Endodermal cell (in vitro differentiated cells): ENCODE measurements around the gene MRAP2. TPM values are rescaled to one million over a fixed set of nuclear protein-coding genes. Genes with fewer than 3 reads are reported as not detected.
"Not testable (repeated sequence)": the region's sequence is repeated elsewhere in the genome, so short reads cannot be mapped to it uniquely, and the experiment has no call there.

ENCODE experiments used
- DNase-seq: peaks from one replicate; pipeline ENCODE4 v3.0.0-alpha.2; 2017
- H3K27ac ChIP-seq: 2 replicates; pipeline ENCODE4 v1.5.1; 2013; ENCODE audit warnings: mild to moderate bottlenecking, low read depth, low read length, moderate library complexity
- H3K27me3 ChIP-seq: 2 replicates; pipeline ENCODE4 v1.6.1; 2013; ENCODE audit warnings: mild to moderate bottlenecking, low read length, moderate library complexity; ENCODE audit not compliant: insufficient read depth, control insufficient read depth, poor library complexity, severe bottlenecking
- H3K36me3 ChIP-seq: 2 replicates; pipeline ENCODE4 v1.7.0; 2013; ENCODE audit warnings: mild to moderate bottlenecking, low read length, moderate library complexity; ENCODE audit not compliant: control insufficient read depth, insufficient read depth
- H3K4me1 ChIP-seq: one replicate; pipeline ENCODE4 v1.7.0; 2013; ENCODE audit warnings: low read length; ENCODE audit not compliant: control insufficient read depth, insufficient read depth
- H3K4me3 ChIP-seq: 2 replicates; pipeline ENCODE4 v1.5.1; 2013; ENCODE audit warnings: mild to moderate bottlenecking, low read length, moderate library complexity
- H3K9ac ChIP-seq: 2 replicates; pipeline ENCODE4 v1.6.1; 2013; ENCODE audit warnings: mild to moderate bottlenecking, low read length, moderate library complexity; ENCODE audit not compliant: poor library complexity, severe bottlenecking; ENCODE audit errors: extremely low read depth
- H3K9me3 ChIP-seq: 2 replicates; pipeline ENCODE4 v1.6.1; 2013; ENCODE audit warnings: mild to moderate bottlenecking, low read length, moderate library complexity; ENCODE audit not compliant: control insufficient read depth
- H3K27ac Mint-ChIP-seq: 2 replicates; pipeline ENCODE4 v1.8.0; 2020; ENCODE audit warnings: mixed read lengths
- H3K27me3 Mint-ChIP-seq: 2 replicates; pipeline ENCODE4 v1.8.0; 2021; ENCODE audit warnings: mild to moderate bottlenecking, mixed read lengths; ENCODE audit not compliant: insufficient read depth
- H3K36me3 Mint-ChIP-seq: 2 replicates; pipeline ENCODE4 v1.8.0; 2020; ENCODE audit warnings: low read depth, mixed read lengths
- H3K4me1 Mint-ChIP-seq: 2 replicates; pipeline ENCODE4 v1.8.0; 2020; ENCODE audit warnings: mixed read lengths
- H3K4me3 Mint-ChIP-seq: 2 replicates; pipeline ENCODE4 v1.8.0; 2020; ENCODE audit warnings: mild to moderate bottlenecking, moderate library complexity, mixed read lengths
- H3K9me3 Mint-ChIP-seq: 2 replicates; pipeline ENCODE4 v1.8.0; 2020; ENCODE audit warnings: mild to moderate bottlenecking, mixed read lengths
- CTCF ChIP-seq: fragments of 200-600 bp; sonication (generic); conservative IDR thresholded peaks from 2 replicates; pipeline ENCODE4 v1.5.0; 2021; ENCODE audit warnings: antibody characterized with exemption, mild to moderate bottlenecking
- WGBS, 2 experiments: methylation state at CpG; one replicate each; pipeline versions ENCODE4 v1.1.5 to v1.1.7; 2013; ENCODE audit warnings: missing lambda C conversion rate in 2 of 2, mixed read lengths in 1 of 2; ENCODE audit not compliant: insufficient coverage in 1 of 2, insufficient read length in 1 of 2; 5-methylcytosine and 5-hydroxymethylcytosine counted together
- total RNA-seq, 2 donors: library from RNA; stranded (reverse); fragmentation: NEBNext Ultra II Directional in 1 of 2; extraction: Animal tissue kit (Norgen Biotek cat#: 25700) in 1 of 2; gene quantifications; 2 replicates in 1 of 2; 3 replicates in 1 of 2; pipeline ENCODE4 v1.2.1, GENCODE V29; 2021

The MRAP2 gene
- total RNA-seq, 2 donors from 2014 or later: 10.7 to 10.8 TPM

DNA sequence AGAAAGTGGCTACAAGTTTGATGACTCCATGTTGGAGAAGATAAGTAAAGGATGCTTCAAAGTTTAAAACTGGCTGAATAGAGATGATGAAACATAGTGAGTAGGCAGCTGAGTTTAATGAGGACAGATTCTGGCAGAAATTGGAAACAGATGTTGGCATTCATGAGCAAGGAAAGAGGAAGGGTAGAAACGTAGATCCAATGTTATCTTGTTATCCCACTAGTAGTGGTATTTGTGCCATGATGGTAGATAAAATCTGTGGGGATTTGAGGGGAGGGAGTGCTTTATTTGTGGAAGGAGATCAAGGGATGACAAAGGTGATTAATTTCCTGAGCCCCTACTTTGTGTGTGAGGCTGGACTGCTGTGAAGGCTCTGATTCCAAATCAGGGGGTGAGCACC is 69.5 kb downstream of the MRAP2 start:
- Mint-ChIP-seq H3K9me3 (peaks cover 13% of the 10 kb centered on the region), H3K4me3 (no peak overlapping the region), H3K4me1 (peaks cover 3% of the 10 kb centered on the region), H3K36me3 (no peaks in the 10 kb centered on the region), H3K27me3 (no peaks in the 10 kb centered on the region), H3K27ac (no peak overlapping the region)
- no peaks in the 10 kb centered on the region for H3K27me3 ChIP-seq
- WGBS, 2 experiments: 80 to 93% methylated on average over 1 of the region's 1 CpG
- no peak overlapping the region for H3K9ac ChIP-seq
- H3K27ac ChIP-seq: no peak overlapping the region
- H3K36me3 ChIP-seq: no peaks in the 10 kb centered on the region
- DNase-seq: no peak
- peaks cover 10% of the 10 kb centered on the region for H3K9me3 ChIP-seq
- TF ChIP-seq CTCF: no peak
- no peak overlapping the region for H3K4me3 ChIP-seq
- no peaks in the 10 kb centered on the region for H3K4me1 ChIP-seq

DNA sequence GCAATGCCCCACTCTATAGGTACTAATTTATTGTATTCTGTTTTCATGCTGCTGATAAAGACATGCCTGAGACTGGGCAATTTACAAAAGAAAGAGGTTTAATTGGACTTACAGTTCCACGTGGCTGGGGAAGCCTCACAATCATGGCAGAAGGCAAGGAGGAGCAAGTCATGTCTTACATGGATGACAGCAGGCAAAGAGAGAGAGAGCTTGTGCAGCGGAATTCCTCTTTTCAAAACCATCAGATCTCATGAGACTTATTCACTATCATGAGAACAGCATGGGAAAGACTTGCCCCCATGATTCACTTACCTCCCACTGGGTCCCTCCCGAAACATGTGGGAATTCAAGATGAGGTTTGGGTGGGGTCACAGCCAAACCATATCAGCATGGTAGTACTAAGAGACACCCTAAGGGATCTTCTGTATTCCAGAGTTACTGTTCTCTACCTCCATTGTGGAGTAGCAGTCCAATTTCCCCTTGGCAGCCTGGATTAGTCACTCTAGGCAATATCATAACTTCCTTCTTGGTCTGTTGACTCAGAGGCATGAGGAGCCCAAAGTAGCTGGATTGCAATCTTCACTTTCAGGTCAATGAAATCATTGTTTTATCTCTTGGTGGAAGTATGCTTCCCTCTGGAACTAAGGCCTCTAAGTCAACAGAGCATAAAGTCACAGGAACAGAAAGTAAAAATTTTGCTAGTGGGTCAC is 71.8 kb downstream of the MRAP2 start:
- H3K9ac ChIP-seq, H3K4me3 Mint-ChIP-seq, H3K27ac ChIP-seq, H3K27me3 Mint-ChIP-seq, H3K27ac Mint-ChIP-seq, DNase-seq, H3K36me3 ChIP-seq, H3K9me3 ChIP-seq, H3K4me1 Mint-ChIP-seq, H3K27me3 ChIP-seq, H3K4me3 ChIP-seq, H3K36me3 Mint-ChIP-seq, H3K4me1 ChIP-seq: not testable (repeated sequence)
- WGBS, 2 experiments: 81 to 84% methylated on average over 2 to 3 of the region's 3 CpGs
- peaks cover 13% of the 10 kb centered on the region for H3K9me3 Mint-ChIP-seq

DNA sequence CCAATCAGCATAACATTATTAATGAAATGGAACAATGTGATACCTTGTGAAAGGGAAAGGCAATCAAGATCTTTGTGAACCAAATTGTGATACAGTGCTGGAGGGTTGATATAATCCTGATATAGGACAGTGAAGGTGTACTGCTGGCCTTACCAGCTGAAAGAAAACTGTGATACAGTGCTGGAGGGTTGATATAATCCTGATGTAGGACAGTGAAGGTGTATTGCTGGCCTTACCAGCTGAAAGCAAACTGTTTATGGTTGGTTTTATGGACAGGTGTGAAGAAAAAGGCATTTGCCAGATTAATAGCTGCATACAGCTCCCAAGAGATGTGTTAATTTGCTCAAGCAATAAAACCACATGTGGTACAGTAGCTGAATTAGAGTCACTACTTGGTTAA is 73.9 kb downstream of the MRAP2 start:
- no peak overlapping the region for H3K4me3 ChIP-seq
- H3K36me3 ChIP-seq: no peaks in the 10 kb centered on the region
- Mint-ChIP-seq H3K27me3 (no peaks in the 10 kb centered on the region), H3K9me3 (peaks cover 13% of the 10 kb centered on the region), H3K4me3 (no peak overlapping the region), H3K4me1 (peaks cover 8% of the 10 kb centered on the region), H3K27ac (no peak overlapping the region), H3K36me3 (no peaks in the 10 kb centered on the region)
- peaks cover 10% of the 10 kb centered on the region for H3K9me3 ChIP-seq
- H3K9ac ChIP-seq: no peak overlapping the region
- H3K27ac ChIP-seq: no peak overlapping the region
- H3K4me1 ChIP-seq: no peaks in the 10 kb centered on the region
- DNase-seq: no peak
- H3K27me3 ChIP-seq: no peaks in the 10 kb centered on the region
- TF ChIP-seq CTCF: no peak

GRCh38 chr6:84111351-84111750 is 77.8 kb downstream of the MRAP2 start:
- H3K36me3 ChIP-seq, H3K4me3 Mint-ChIP-seq, H3K4me1 ChIP-seq, H3K27ac Mint-ChIP-seq, H3K27ac ChIP-seq, H3K36me3 Mint-ChIP-seq, H3K4me3 ChIP-seq, H3K27me3 Mint-ChIP-seq, H3K9ac ChIP-seq, H3K4me1 Mint-ChIP-seq, H3K9me3 ChIP-seq, DNase-seq, H3K27me3 ChIP-seq: not testable (repeated sequence)
- WGBS, 2 experiments: no CpG with 5 or more reads among the region's 1 CpG
- peaks cover 14% of the 10 kb centered on the region for H3K9me3 Mint-ChIP-seq

GRCh38 chr6:84114933-84115594 is 81.5 kb downstream of the MRAP2 start:
- peaks cover 10% of the 10 kb centered on the region for H3K4me1 Mint-ChIP-seq
- H3K9me3 ChIP-seq, H3K27me3 ChIP-seq, H3K27ac Mint-ChIP-seq, H3K4me3 ChIP-seq, H3K36me3 ChIP-seq, H3K36me3 Mint-ChIP-seq, H3K4me3 Mint-ChIP-seq, DNase-seq, H3K27me3 Mint-ChIP-seq, H3K9ac ChIP-seq, H3K4me1 ChIP-seq, H3K27ac ChIP-seq: not testable (repeated sequence)
- WGBS, 2 experiments: 89 to 90% methylated on average over 4 to 8 of the region's 8 CpGs
- peaks cover 20% of the 10 kb centered on the region for H3K9me3 Mint-ChIP-seq
